Peyer's patch (tissue), 4 donors: ENCODE measurements around the gene KRT7.

ENCODE experiments used
- POLR2A ChIP-seq, 2 donors: fragments of 450-650 bp; IDR thresholded peaks; one replicate each; pipeline ENCODE4 v1.5.1; 2017; ENCODE audit warnings: antibody characterized with exemption in 2 of 2, mild to moderate bottlenecking in 2 of 2, moderate library complexity in 2 of 2
- TF ChIP-seq, protein P1 (sequence below), 6 experiments: fragments of 450-650 bp in 4 of 6; fragments of 200-600 bp in 2 of 6; sonication (generic) in 1 of 6; IDR thresholded peaks; one replicate each; pipeline ENCODE4 v1.5.1; 2017 to 2019; ENCODE audit warnings: antibody characterized with exemption in 6 of 6, mild to moderate bottlenecking in 3 of 6, moderate library complexity in 1 of 6

DNA sequence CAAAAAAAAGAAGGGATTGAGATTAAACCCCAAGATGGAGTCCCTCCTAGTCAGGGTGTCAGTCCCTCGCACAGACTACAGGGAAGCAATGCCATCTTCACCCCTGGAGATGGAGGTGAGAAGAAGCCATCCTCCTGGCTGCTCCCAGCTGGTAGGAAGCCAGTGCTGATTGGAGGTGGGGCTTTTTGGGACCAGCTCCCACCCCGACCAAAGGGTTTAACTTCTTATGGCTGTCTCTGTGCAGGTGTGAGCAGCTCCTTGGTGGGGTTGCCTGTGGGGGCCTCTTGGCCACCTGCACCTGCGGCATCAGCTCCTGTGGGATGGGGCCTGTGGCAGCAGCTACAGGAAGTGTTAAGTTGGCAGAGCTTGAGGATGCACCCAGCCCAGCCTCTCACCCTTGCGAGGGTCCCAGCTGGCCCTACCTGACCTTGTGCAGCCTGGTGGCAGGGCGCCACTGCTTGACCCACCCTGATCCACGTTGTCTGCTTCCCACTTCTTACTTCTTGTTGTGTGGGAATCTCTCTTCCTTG, 37.6 kb downstream of the KRT7 start:
- TF ChIP-seq, protein P1, sequence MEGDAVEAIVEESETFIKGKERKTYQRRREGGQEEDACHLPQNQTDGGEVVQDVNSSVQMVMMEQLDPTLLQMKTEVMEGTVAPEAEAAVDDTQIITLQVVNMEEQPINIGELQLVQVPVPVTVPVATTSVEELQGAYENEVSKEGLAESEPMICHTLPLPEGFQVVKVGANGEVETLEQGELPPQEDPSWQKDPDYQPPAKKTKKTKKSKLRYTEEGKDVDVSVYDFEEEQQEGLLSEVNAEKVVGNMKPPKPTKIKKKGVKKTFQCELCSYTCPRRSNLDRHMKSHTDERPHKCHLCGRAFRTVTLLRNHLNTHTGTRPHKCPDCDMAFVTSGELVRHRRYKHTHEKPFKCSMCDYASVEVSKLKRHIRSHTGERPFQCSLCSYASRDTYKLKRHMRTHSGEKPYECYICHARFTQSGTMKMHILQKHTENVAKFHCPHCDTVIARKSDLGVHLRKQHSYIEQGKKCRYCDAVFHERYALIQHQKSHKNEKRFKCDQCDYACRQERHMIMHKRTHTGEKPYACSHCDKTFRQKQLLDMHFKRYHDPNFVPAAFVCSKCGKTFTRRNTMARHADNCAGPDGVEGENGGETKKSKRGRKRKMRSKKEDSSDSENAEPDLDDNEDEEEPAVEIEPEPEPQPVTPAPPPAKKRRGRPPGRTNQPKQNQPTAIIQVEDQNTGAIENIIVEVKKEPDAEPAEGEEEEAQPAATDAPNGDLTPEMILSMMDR (IDR thresholded peaks at IDR 0.05): no peak
- TF ChIP-seq POLR2A (IDR thresholded peaks at IDR 0.05): no peak
